HG03095 (cell line): ENCODE data around the gene ERP27.

Experiments
- ATAC-seq: cut with Tn5 transposase; IDR thresholded peaks from one replicate; pipeline ENCODE4 v1.9.1; 2021; ENCODE audit warnings: moderate library complexity; ENCODE audit not compliant: unreplicated experiment

Gene ERP27

GRCh38 chr12:14937014-14937413 is 1.3 kb downstream of the ERP27 start:
- no peak for ATAC-seq

- no peak for ATAC-seq
Observed at GRCh38 chr12:14936224-14936861, 2.0 kb downstream of the ERP27 start.

- ATAC-seq, result no peak
Observed at GRCh38 chr12:14935031-14935430, 3.3 kb downstream of the ERP27 start.

- no peak for ATAC-seq
Observed at GRCh38 chr12:14934511-14934910, 3.8 kb downstream of the ERP27 start.

GRCh38 chr12:14931791-14932560 is 6.4 kb downstream of the ERP27 start:
- ATAC-seq, result no peak

GRCh38 chr12:14931359-14931758 is 7.0 kb downstream of the ERP27 start:
- ATAC-seq, result no peak

GRCh38 chr12:14930299-14930698 is 8.0 kb downstream of the ERP27 start:
- no peak for ATAC-seq

- ATAC-seq, result no peak
Observed at GRCh38 chr12:14928931-14929330, 9.4 kb downstream of the ERP27 start.

GRCh38 chr12:14927267-14927666 is 11.1 kb downstream of the ERP27 start:
- no peak for ATAC-seq

- ATAC-seq, result no peak
Observed at GRCh38 chr12:14924541-14924940, 13.8 kb downstream of the ERP27 start.

- no peak for ATAC-seq
Observed at GRCh38 chr12:14923944-14924343, 14.4 kb downstream of the ERP27 start.

- ATAC-seq, result no peak
Observed at GRCh38 chr12:14921218-14921617, 17.1 kb downstream of the ERP27 start.

GRCh38 chr12:14920475-14921126 is 17.7 kb downstream of the ERP27 start:
- no peak for ATAC-seq

GRCh38 chr12:14919455-14919854 is 18.9 kb downstream of the ERP27 start:
- ATAC-seq, result no peak

GRCh38 chr12:14915736-14916135 is 22.6 kb downstream of the ERP27 start:
- ATAC-seq, result no peak

GRCh38 chr12:14913381-14913781 is 25.0 kb downstream of the ERP27 start:
- no peak for ATAC-seq

GRCh38 chr12:14911131-14911530 is 27.2 kb downstream of the ERP27 start:
- no peak for ATAC-seq

GRCh38 chr12:14910090-14910915 is 28.0 kb downstream of the ERP27 start:
- no peak for ATAC-seq

- no peak for ATAC-seq
Observed at GRCh38 chr12:14907953-14908352, 30.4 kb downstream of the ERP27 start.

- no peak for ATAC-seq
Observed at GRCh38 chr12:14906114-14906513, 32.2 kb downstream of the ERP27 start.
